ENCODE measurements around the gene USP17L17.
"Not testable (repeated sequence)": the region's sequence is repeated elsewhere in the genome, so short reads cannot be mapped to it uniquely, and the experiment has no call there.

USP17L17 gene, protein sequence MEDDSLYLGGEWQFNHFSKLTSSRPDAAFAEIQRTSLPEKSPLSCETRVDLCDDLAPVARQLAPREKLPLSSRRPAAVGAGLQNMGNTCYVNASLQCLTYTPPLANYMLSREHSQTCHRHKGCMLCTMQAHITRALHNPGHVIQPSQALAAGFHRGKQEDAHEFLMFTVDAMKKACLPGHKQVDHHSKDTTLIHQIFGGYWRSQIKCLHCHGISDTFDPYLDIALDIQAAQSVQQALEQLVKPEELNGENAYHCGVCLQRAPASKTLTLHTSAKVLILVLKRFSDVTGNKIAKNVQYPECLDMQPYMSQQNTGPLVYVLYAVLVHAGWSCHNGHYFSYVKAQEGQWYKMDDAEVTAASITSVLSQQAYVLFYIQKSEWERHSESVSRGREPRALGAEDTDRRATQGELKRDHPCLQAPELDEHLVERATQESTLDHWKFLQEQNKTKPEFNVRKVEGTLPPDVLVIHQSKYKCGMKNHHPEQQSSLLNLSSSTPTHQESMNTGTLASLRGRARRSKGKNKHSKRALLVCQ

DNA sequence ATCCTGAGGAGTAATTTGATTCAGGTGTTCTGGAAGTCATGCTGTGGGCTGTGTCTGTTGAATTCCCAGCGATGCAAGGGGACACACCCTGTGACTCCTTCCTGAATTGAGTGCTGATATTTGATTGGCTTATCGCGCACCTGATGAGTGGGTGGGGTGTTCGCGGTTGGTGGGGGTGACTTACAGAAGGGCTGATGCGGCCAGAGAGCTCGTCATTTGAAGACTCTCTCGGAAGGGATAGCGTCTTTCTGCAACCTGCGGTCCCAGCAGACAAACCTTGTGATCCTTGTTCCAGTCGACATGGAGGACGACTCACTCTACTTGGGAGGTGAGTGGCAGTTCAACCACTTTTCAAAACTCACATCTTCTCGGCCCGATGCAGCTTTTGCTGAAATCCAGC lies at the start of gene USP17L17:
Gene USP17L17 (plus strand): TSS at position 301 of the 400 bp plus-strand sequence. CDS start 0 bp downstream, at position 301.
- in situ Hi-C loops (cut with MboI; ENCODE audit: low sequenced_read_pairs, unreplicated experiment); DNase-seq (ENCODE audit: low spot score): not testable (repeated sequence)

DNA sequence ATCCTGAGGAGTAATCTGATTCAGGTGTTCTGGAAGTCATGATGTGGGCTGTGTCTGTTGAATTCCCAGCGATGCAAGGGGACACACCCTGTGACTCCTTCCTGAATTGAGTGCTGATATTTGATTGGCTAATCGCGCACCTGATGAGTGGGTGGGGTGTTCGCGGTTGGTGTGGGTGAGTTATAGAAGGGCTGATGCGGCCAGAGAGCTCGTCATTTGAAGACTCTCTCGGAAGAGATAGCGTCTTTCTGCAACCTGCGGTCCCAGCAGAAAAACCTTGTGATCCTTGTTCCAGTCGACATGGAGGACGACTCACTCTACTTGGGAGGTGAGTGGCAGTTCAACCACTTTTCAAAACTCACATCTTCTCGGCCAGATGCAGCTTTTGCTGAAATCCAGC lies 33.3 kb upstream of the USP17L17 start, which contains the start of gene USP17L10:
Gene USP17L10 (plus strand): TSS at position 301 of the 400 bp plus-strand sequence. CDS start 0 bp downstream, at position 301.
- DNase-seq (ENCODE audit: low spot score); in situ Hi-C loops (cut with MboI; ENCODE audit: low sequenced_read_pairs, unreplicated experiment): not testable (repeated sequence)

DNA sequence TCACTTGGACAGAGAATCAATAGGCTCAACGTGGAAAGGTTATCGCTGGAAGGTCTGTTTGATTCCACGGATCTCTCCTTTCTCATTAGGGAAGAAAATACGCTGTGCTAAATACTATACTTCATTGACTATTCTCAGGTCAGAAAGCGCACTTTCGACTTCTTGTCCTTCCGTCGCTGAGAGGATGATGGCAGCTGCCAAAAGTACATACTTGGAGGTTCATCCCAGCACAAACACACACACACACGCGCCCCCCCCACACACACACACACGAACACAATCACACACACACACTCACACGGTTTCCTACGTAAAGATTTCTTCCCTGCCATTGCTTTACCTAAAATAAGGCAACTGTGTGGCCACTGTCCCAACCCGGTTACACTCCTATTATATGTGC lies 29.0 kb upstream of the USP17L17 start:
- DNase-seq (ENCODE audit: low spot score); in situ Hi-C loops (cut with MboI; ENCODE audit: low sequenced_read_pairs, unreplicated experiment): not testable (repeated sequence)

DNA sequence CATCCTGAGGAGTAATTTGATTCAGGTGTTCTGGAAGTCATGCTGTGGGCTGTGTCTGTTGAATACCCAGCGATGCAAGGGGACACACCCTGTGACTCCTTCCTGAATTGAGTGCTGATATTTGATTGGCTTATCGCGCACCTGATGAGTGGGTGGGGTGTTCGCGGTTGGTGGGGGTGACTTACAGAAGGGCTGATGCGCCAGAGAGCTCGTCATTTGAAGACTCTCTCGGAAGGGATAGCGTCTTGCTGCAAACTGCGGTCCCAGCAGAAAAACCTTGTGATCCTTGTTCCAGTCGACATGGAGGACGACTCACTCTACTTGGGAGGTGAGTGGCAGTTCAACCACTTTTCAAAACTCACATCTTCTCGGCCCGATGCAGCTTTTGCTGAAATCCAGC lies 28.6 kb upstream of the USP17L17 start, which contains the start of gene USP17L11:
Gene USP17L11 (plus strand): TSS at position 301 of the 400 bp plus-strand sequence. CDS start 0 bp downstream, at position 301.
- in situ Hi-C loops (cut with MboI; ENCODE audit: low sequenced_read_pairs, unreplicated experiment); DNase-seq (ENCODE audit: low spot score): not testable (repeated sequence)

DNA sequence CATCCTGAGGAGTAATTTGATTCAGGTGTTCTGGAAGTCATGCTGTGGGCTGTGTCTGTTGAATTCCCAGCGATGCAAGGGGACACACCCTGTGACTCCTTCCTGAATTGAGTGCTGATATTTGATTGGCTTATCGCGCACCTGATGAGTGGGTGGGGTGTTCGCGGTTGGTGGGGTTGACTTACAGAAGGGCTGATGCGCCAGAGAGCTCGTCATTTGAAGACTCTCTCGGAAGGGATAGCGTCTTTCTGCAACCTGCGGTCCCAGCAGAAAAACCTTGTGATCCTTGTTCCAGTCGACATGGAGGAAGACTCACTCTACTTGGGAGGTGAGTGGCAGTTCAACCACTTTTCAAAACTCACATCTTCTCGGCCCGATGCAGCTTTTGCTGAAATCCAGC lies 23.8 kb upstream of the USP17L17 start, which contains the start of gene USP17L12:
Gene USP17L12 (plus strand): TSS at position 301 of the 400 bp plus-strand sequence. CDS start 0 bp downstream, at position 301.
- DNase-seq (ENCODE audit: low spot score); in situ Hi-C loops (cut with MboI; ENCODE audit: low sequenced_read_pairs, unreplicated experiment): not testable (repeated sequence)

DNA sequence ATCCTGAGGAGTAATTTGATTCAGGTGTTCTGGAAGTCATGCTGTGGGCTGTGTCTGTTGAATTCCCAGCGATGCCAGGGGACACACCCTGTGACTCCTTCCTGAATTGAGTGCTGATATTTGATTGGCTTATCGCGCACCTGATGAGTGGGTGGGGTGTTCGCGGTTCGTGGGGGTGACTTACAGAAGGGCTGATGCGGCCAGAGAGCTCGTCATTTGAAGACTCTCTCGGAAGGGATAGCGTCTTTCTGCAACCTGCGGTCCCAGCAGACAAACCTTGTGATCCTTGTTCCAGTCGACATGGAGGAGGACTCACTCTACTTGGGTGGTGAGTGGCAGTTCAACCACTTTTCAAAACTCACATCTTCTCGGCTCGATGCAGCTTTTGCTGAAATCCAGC lies 19.1 kb upstream of the USP17L17 start, which contains the start of gene USP17L13:
Gene USP17L13 (plus strand): TSS at position 301 of the 400 bp plus-strand sequence. CDS start 0 bp downstream, at position 301.
- DNase-seq (ENCODE audit: low spot score); in situ Hi-C loops (cut with MboI; ENCODE audit: low sequenced_read_pairs, unreplicated experiment): not testable (repeated sequence)

DNA sequence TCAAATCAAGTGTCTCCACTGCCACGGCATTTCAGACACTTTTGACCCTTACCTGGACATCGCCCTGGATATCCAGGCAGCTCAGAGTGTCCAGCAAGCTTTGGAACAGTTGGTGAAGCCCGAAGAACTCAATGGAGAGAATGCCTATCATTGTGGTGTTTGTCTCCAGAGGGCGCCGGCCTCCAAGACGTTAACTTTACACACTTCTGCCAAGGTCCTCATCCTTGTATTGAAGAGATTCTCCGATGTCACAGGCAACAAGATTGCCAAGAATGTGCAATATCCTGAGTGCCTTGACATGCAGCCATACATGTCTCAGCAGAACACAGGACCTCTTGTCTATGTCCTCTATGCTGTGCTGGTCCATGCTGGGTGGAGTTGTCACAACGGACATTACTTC lies 13.4 kb upstream of the USP17L17 start:
- in situ Hi-C loops (cut with MboI; ENCODE audit: low sequenced_read_pairs, unreplicated experiment); DNase-seq (ENCODE audit: low spot score): not testable (repeated sequence)

DNA sequence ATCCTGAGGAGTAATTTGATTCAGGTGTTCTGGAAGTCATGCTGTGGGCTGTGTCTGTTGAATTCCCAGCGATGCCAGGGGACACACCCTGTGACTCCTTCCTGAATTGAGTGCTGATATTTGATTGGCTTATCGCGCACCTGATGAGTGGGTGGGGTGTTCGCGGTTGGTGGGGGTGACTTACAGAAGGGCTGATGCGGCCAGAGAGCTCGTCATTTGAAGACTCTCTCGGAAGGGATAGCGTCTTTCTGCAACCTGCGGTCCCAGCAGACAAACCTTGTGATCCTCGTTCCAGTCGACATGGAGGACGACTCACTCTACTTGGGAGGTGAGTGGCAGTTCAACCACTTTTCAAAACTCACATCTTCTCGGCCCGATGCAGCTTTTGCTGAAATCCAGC lies 9.6 kb upstream of the USP17L17 start, which contains the start of gene USP17L15:
Gene USP17L15 (plus strand): TSS at position 301 of the 400 bp plus-strand sequence. CDS start 0 bp downstream, at position 301.
- DNase-seq (ENCODE audit: low spot score); in situ Hi-C loops (cut with MboI; ENCODE audit: low sequenced_read_pairs, unreplicated experiment): not testable (repeated sequence)

DNA sequence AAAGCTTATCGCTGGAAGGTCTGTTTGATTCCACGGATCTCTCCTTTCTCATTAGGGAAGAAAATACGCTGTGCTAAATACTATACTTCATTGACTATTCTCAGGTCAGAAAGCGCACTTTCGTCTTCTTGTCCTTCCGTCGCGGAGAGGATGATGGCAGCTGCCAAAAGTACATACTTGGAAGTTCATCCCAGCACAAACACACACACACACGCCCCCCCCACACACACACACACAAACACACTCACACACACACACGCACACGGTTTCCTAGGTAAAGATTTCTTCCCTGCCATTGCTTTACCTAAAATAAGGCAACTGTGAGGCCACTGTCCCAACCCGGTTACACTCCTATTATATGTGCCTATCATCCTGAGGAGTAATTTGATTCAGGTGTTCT lies 5.2 kb upstream of the USP17L17 start:
- DNase-seq (ENCODE audit: low spot score): not testable (repeated sequence)

DNA sequence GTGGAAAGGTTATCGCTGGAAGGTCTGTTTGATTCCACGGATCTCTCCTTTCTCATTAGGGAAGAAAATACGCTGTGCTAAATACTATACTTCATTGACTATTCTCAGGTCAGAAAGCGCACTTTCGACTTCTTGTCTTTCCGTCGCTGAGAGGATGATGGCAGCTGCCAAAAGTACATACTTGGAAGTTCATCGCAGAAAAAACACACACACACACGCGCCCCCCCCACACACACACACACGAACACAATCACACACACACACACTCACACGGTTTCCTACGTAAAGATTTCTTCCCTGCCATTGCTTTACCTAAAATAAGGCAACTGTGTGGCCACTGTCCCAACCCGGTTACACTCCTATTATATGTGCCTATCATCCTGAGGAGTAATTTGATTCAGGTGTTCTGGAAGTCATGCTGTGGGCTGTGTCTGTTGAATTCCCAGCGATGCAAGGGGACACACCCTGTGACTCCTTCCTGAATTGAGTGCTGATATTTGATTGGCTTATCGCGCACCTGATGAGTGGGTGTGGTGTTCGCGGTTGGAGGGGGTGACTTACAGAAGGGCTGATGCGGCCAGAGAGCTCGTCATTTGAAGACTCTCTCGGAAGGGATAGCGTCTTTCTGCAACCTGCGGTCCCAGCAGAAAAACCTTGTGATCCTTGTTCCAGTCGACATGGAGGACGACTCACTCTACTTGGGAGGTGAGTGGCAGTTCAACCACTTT lies 4.4 kb downstream of the USP17L17 start, which contains the start of gene USP17L18:
Gene USP17L18 (plus strand): TSS at position 678 of the 728 bp plus-strand sequence. CDS start 0 bp downstream, at position 678.
- DNase-seq (ENCODE audit: low spot score); in situ Hi-C loops (cut with MboI; ENCODE audit: low sequenced_read_pairs, unreplicated experiment): not testable (repeated sequence)

More for the DNA sequence above, 5.2 kb upstream of the USP17L17 start:
- in situ Hi-C loops (cut with MboI; ENCODE audit: low sequenced_read_pairs, unreplicated experiment): not testable (repeated sequence)

DNA sequence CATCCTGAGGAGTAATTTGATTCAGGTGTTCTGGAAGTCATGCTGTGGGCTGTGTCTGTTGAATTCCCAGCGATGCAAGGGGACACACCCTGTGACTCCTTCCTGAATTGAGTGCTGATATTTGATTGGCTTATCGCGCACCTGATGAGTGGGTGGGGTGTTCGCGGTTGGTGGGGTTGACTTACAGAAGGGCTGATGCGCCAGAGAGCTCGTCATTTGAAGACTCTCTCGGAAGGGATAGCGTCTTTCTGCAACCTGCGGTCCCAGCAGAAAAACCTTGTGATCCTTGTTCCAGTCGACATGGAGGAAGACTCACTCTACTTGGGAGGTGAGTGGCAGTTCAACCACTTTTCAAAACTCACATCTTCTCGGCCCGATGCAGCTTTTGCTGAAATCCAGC lies 9.4 kb downstream of the USP17L17 start, which contains the start of gene USP17L19:
Gene USP17L19 (plus strand): TSS at position 301 of the 400 bp plus-strand sequence. CDS start 0 bp downstream, at position 301.
- DNase-seq (ENCODE audit: low spot score); in situ Hi-C loops (cut with MboI; ENCODE audit: low sequenced_read_pairs, unreplicated experiment): not testable (repeated sequence)

DNA sequence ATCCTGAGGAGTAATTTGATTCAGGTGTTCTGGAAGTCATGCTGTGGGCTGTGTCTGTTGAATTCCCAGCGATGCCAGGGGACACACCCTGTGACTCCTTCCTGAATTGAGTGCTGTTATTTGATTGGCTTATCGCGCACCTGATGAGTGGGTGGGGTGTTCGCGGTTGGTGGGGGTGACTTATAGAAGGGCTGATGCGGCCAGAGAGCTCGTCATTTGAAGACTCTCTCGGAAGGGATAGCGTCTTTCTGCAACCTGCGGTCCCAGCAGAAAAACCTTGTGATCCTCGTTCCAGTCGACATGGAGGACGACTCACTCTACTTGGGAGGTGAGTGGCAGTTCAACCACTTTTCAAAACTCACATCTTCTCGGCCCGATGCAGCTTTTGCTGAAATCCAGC lies 14.1 kb downstream of the USP17L17 start, which contains the start of gene USP17L20:
Gene USP17L20 (plus strand): TSS at position 301 of the 400 bp plus-strand sequence. CDS start 0 bp downstream, at position 301.
- in situ Hi-C loops (cut with MboI; ENCODE audit: low sequenced_read_pairs, unreplicated experiment); DNase-seq (ENCODE audit: low spot score): not testable (repeated sequence)

DNA sequence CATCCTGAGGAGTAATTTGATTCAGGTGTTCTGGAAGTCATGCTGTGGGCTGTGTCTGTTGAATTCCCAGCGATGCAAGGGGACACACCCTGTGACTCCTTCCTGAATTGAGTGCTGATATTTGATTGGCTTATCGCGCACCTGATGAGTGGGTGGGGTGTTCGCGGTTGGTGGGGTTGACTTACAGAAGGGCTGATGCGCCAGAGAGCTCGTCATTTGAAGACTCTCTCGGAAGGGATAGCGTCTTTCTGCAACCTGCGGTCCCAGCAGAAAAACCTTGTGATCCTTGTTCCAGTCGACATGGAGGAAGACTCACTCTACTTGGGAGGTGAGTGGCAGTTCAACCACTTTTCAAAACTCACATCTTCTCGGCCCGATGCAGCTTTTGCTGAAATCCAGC lies 18.9 kb downstream of the USP17L17 start, which contains the start of gene USP17L21:
Gene USP17L21 (plus strand): TSS at position 301 of the 400 bp plus-strand sequence. CDS start 0 bp downstream, at position 301.
- DNase-seq (ENCODE audit: low spot score); in situ Hi-C loops (cut with MboI; ENCODE audit: low sequenced_read_pairs, unreplicated experiment): not testable (repeated sequence)

DNA sequence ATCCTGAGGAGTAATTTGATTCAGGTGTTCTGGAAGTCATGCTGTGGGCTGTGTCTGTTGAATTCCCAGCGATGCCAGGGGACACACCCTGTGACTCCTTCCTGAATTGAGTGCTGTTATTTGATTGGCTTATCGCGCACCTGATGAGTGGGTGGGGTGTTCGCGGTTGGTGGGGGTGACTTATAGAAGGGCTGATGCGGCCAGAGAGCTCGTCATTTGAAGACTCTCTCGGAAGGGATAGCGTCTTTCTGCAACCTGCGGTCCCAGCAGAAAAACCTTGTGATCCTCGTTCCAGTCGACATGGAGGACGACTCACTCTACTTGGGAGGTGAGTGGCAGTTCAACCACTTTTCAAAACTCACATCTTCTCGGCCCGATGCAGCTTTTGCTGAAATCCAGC lies 23.6 kb downstream of the USP17L17 start, which contains the start of gene USP17L22:
Gene USP17L22 (plus strand): TSS at position 301 of the 400 bp plus-strand sequence. CDS start 0 bp downstream, at position 301.
- DNase-seq (ENCODE audit: low spot score); in situ Hi-C loops (cut with MboI; ENCODE audit: low sequenced_read_pairs, unreplicated experiment): not testable (repeated sequence)

DNA sequence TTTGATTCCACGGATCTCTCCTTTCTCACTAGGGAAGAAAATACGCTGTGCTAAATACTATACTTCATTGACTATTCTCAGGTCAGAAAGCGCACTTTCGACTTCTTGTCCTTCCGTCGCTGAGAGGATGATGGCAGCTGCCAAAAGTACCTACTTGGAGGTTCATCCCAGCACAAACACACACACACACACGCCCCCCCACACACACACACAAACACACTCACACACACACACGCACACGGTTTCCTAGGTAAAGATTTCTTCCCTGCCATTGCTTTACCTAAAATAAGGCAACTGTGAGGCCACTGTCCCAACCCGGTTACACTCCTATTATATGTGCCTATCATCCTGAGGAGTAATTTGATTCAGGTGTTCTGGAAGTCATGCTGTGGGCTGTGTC lies 28.0 kb downstream of the USP17L17 start:
- DNase-seq (ENCODE audit: low spot score); in situ Hi-C loops (cut with MboI; ENCODE audit: low sequenced_read_pairs, unreplicated experiment): not testable (repeated sequence)
